IMR-90 (cell line): ENCODE data around the gene SPATA21. TPM values are rescaled to one million over a fixed set of nuclear protein-coding genes. Genes with fewer than 3 reads are reported as not detected.
A peak's percentile ranks its signal among the peaks of the same experiment; 100 is the strongest.

Experiments used
- ATAC-seq: fragments of 200-7000 bp; cut with Tn5 transposase; 2 replicates; pipeline ENCODE4 v1.9.1; 2020; ENCODE audit warnings: low read depth, mild to moderate bottlenecking, moderate library complexity
- BruUV-seq: library from RNA; stranded (reverse); fragments of 400-500 nt; replicated peaks from 2 replicates; lab custom pipeline; 2021; lab: Mats Ljungman, UMichigan
- CTCF ChIA-PET: fragments of 300-600 bp; formaldehyde crosslinking; extraction: SDS; loops from one replicate; lab custom pipeline; 2021; ENCODE audit warnings: antibody characterized with exemption; lab: Yijun Ruan, JAX
- POLR2A ChIA-PET: fragments of 300-600 bp; sonication (Branson Sonifier 250); formaldehyde crosslinking; loops from one replicate; lab custom pipeline; 2022; ENCODE audit warnings: antibody characterized with exemption; ENCODE audit not compliant: unreplicated experiment; lab: Charles Lee
- DNase-seq: peaks from one replicate; pipeline ENCODE4 v3.0.0; 2013
- H2AFZ ChIP-seq: replicated peaks from 2 replicates; pipeline ENCODE3; 2013; ENCODE audit warnings: low read length, mild to moderate bottlenecking; ENCODE audit not compliant: poor library complexity
- H2AK5ac ChIP-seq: 2 replicates; pipeline ENCODE4 v1.6.1; 2013; ENCODE audit warnings: low read depth, low read length, inconsistent platforms
- H2AK9ac ChIP-seq: replicated peaks from 2 replicates; pipeline ENCODE3; 2013; ENCODE audit warnings: mild to moderate bottlenecking, low read depth, low read length, moderate library complexity; ENCODE audit not compliant: poor library complexity
- H2BK120ac ChIP-seq: 2 replicates; pipeline ENCODE4 v1.6.1; 2013; ENCODE audit warnings: low read depth, low read length, inconsistent platforms
- H2BK15ac ChIP-seq: 3 replicates; pipeline ENCODE4 v1.6.1; 2013; ENCODE audit warnings: low read depth, low read length, inconsistent platforms
- H2BK20ac ChIP-seq: 2 replicates; pipeline ENCODE4 v1.6.1; 2013; ENCODE audit warnings: low read depth, mild to moderate bottlenecking, inconsistent platforms, low read length, moderate library complexity
- H2BK5ac ChIP-seq: 2 replicates; pipeline ENCODE4 v1.6.1; 2013; ENCODE audit warnings: mild to moderate bottlenecking, low read depth, low read length, inconsistent platforms; ENCODE audit not compliant: poor library complexity, severe bottlenecking
- H3K14ac ChIP-seq: replicated peaks from 2 replicates; pipeline ENCODE4 v1.6.1; 2013; ENCODE audit warnings: low read depth, low read length, inconsistent platforms
- H3K18ac ChIP-seq: 2 replicates; pipeline ENCODE4 v1.6.1; 2013; ENCODE audit warnings: low read depth, low read length, control low read depth
- H3K23ac ChIP-seq: 2 replicates; pipeline ENCODE4 v1.6.1; 2013; ENCODE audit warnings: low read depth, low read length, inconsistent platforms
- H3K27ac ChIP-seq: 2 replicates; pipeline ENCODE4 v1.5.1; 2013; ENCODE audit warnings: mild to moderate bottlenecking, control low read depth, low read length; ENCODE audit not compliant: insufficient read depth
- H3K27me3 ChIP-seq: 2 replicates; pipeline ENCODE4 v1.6.1; 2013; ENCODE audit warnings: low read length; ENCODE audit not compliant: control insufficient read depth, insufficient read depth
- H3K36me3 ChIP-seq: 2 replicates; pipeline ENCODE4 v1.6.1; 2013; ENCODE audit warnings: low read length, mixed read lengths; ENCODE audit not compliant: control insufficient read depth, insufficient read depth
- H3K4ac ChIP-seq: 2 replicates; pipeline ENCODE4 v1.6.1; 2013; ENCODE audit warnings: low read depth, low read length, inconsistent platforms
- H3K4me1 ChIP-seq: 2 replicates; pipeline ENCODE4 v1.6.1; 2013; ENCODE audit warnings: low read length, mixed read lengths; ENCODE audit not compliant: control insufficient read depth, insufficient read depth
- H3K4me2 ChIP-seq: 2 replicates; pipeline ENCODE4 v1.6.1; 2013; ENCODE audit warnings: low read depth, mild to moderate bottlenecking, control low read depth, low read length, moderate library complexity
- H3K4me3 ChIP-seq: 2 replicates; pipeline ENCODE4 v1.5.1; 2013; ENCODE audit warnings: low read depth, mild to moderate bottlenecking, control low read depth, low read length, moderate library complexity; ENCODE audit not compliant: insufficient read depth
- H3K56ac ChIP-seq: 2 replicates; pipeline ENCODE4 v1.6.1; 2013; ENCODE audit warnings: low read length, inconsistent platforms; ENCODE audit not compliant: insufficient read depth; ENCODE audit errors: extremely low read depth
- H3K79me1 ChIP-seq, 2 experiments: 2 replicates each; pipeline ENCODE4 v1.6.1; 2013; ENCODE audit warnings: low read length in 2 of 2, inconsistent platforms in 1 of 2, low read depth in 1 of 2
- H3K9ac ChIP-seq: 2 replicates; pipeline ENCODE4 v1.6.1; 2013; ENCODE audit warnings: low read depth, low read length, control low read depth
- H3K9me1 ChIP-seq: 2 replicates; pipeline ENCODE4 v1.6.1; 2013; ENCODE audit warnings: low read length, inconsistent platforms; ENCODE audit not compliant: insufficient read depth
- H3K9me3 ChIP-seq: 2 replicates; pipeline ENCODE4 v1.6.1; 2013; ENCODE audit warnings: low read length; ENCODE audit not compliant: control insufficient read depth, insufficient read depth
- H4K20me1 ChIP-seq: 2 replicates; pipeline ENCODE4 v1.6.1; 2013; ENCODE audit warnings: low read length, inconsistent platforms; ENCODE audit not compliant: insufficient read depth
- H4K5ac ChIP-seq: 2 replicates; pipeline ENCODE4 v1.6.1; 2013; ENCODE audit warnings: mild to moderate bottlenecking, low read depth, low read length, control low read depth
- H4K8ac ChIP-seq, 2 experiments: 2 replicates each; pipeline ENCODE4 v1.6.1; 2013; ENCODE audit warnings: low read depth in 2 of 2, low read length in 2 of 2, control low read depth in 1 of 2, inconsistent platforms in 1 of 2
- H4K91ac ChIP-seq: 2 replicates; pipeline ENCODE4 v1.6.1; 2013; ENCODE audit warnings: low read depth, low read length, inconsistent platforms; ENCODE audit not compliant: insufficient read depth
- CEBPB ChIP-seq: IDR thresholded peaks from 2 replicates; pipeline ENCODE4 v1.6.1; 2012; ENCODE audit warnings: low read depth, low read length, improper control_type of control experiment
- ELK1 ChIP-seq: fragments of 150-350 bp; IDR thresholded peaks from 2 replicates; pipeline ENCODE4 v1.6.1; 2016; ENCODE audit warnings: low read depth, mild to moderate bottlenecking, low read length, moderate library complexity, borderline replicate concordance
- MAZ ChIP-seq: IDR thresholded peaks from 2 replicates; pipeline ENCODE4 v1.6.1; 2012; ENCODE audit warnings: low read depth, mild to moderate bottlenecking, low read length, improper control_type of control experiment, moderate library complexity, borderline replicate concordance
- RFX5 ChIP-seq: IDR thresholded peaks from 2 replicates; pipeline ENCODE4 v1.8.0; 2012; ENCODE audit warnings: low read depth, mild to moderate bottlenecking, low read length, moderate library complexity
- USF2 ChIP-seq: fragments of 150-350 bp; IDR thresholded peaks from 2 replicates; pipeline ENCODE4 v1.6.1; 2017; ENCODE audit warnings: mild to moderate bottlenecking, antibody characterized with exemption, low read length, low read depth
- WGBS, 2 experiments: methylation state at CpG; one replicate each; pipeline versions ENCODE4 v1.1.5 to v1.1.7; 2013; ENCODE audit warnings: missing lambda C conversion rate in 2 of 2; ENCODE audit not compliant: insufficient read length in 1 of 2; ENCODE audit errors: extremely low coverage in 2 of 2; 5-methylcytosine and 5-hydroxymethylcytosine counted together
- dilution Hi-C: fragments of 300-500 bp; cut with HindIII; formaldehyde crosslinking; loops from one replicate; pipeline ENCODE4 v1.14.3; 2018; ENCODE audit warnings: low sequenced_read_pairs; ENCODE audit not compliant: unreplicated experiment
- in situ Hi-C: fragments of 300-500 bp; cut with MboI; formaldehyde crosslinking; loops from 3 replicates; pipeline ENCODE4 v1.14.3; 2019; ENCODE audit warnings: low sequenced_read_pairs, inconsistent platforms, mixed read lengths
- intact Hi-C: fragments of 100-400 bp; cut with micrococcal nuclease; formaldehyde crosslinking; loops from 2 replicates; pipeline ENCODE4 v1.10.0; 2022
- polyA plus RNA-seq, 3 experiments: library from polyadenylated mRNA; depleted of rRNA; stranded (reverse); fragments of >200 nt; gene quantifications; 2 replicates each; pipeline ENCODE4 v1.2.3, GENCODE V29; 2012; ENCODE audit warnings: low replicate concordance in 1 of 3
- total RNA-seq: library from RNA; depleted of rRNA; stranded (reverse); fragments of >200 nt; gene quantifications from 2 replicates; pipeline ENCODE4 v1.2.3, GENCODE V29; 2012

The SPATA21 gene
- total and polyA plus RNA-seq, 2 of the 4 experiments (the other 2 are of a cell fraction), result not detected

GRCh38 chr1:16440131-16440469 is 2.9 kb upstream of the SPATA21 start (continued):
- TF ChIP-seq MAZ (no peak), USF2 (no peak), RFX5 (no peak)

GRCh38 chr1:16438924-16439323 is 1.7 kb upstream of the SPATA21 start:
- H3K4ac ChIP-seq, result no peak overlapping the region
- no peak overlapping the region for H4K5ac ChIP-seq
- no peak overlapping the region for H3K4me2 ChIP-seq
- intact Hi-C loops, result no loop called here
- no peak overlapping the region for H2AK5ac ChIP-seq
- no peak overlapping the region for H4K8ac ChIP-seq
- H4K91ac ChIP-seq, result no peak overlapping the region
- POLR2A ChIA-PET, result no interaction called here
- no peak for TF ChIP-seq ELK1
- TF ChIP-seq CEBPB, result 0 out of 2 replicates have a peak, but pooled peaks have one; percentile 24
- H2BK15ac ChIP-seq, result no peak overlapping the region
- no peak overlapping the region for H2AK9ac ChIP-seq
- H3K27ac ChIP-seq, result no peak overlapping the region
- H3K4me3 ChIP-seq, result no peak overlapping the region
- H2AFZ ChIP-seq, result no peak overlapping the region
- CTCF ChIA-PET, result no interaction called here
- H3K9ac ChIP-seq, result no peak overlapping the region
- no peak overlapping the region for H2BK120ac ChIP-seq
- H2BK5ac ChIP-seq, result no peak overlapping the region
- no peaks in the 10 kb centered on the region for H3K9me3 ChIP-seq
- peaks cover 17% of the 10 kb centered on the region; the same call in 1 of the 2 replicates for H4K20me1 ChIP-seq
- H3K9me1 ChIP-seq, result 0 out of 2 replicates have a peak, but pooled peaks cover 4% of the 10 kb centered on the region
- in situ Hi-C loops, result no loop called here
- H3K79me1 ChIP-seq, result peaks cover 15 to 38% of the 10 kb centered on the region in 2 experiments; a peak in 3 of 4 replicates
- no peak for DNase-seq
- H3K56ac ChIP-seq, result no peak overlapping the region
- no peak for ATAC-seq
- H3K18ac ChIP-seq, result no peak overlapping the region
- WGBS, 2 experiments, result no CpG with 5 or more reads among the region's 2 CpGs
- no peak overlapping the region for H3K14ac ChIP-seq
- H2BK20ac ChIP-seq, result no peak overlapping the region
- no TSS peak for BruUV-seq
- H3K23ac ChIP-seq, result no peak overlapping the region
- H3K4me1 ChIP-seq, result peaks cover 2% of the 10 kb centered on the region
- dilution Hi-C loops, result no loop called here
- no peaks in the 10 kb centered on the region for H3K27me3 ChIP-seq
- H3K36me3 ChIP-seq, result peaks cover 8% of the 10 kb centered on the region
